Esophagus muscularis mucosa (tissue), 3 donors: ENCODE measurements around the gene TIMM13.
"Not testable (repeated sequence)": the region's sequence is repeated elsewhere in the genome, so short reads cannot be mapped to it uniquely, and the experiment has no call there.

Experiments used
- POLR2A ChIP-seq: fragments of 450-650 bp; IDR thresholded peaks from one replicate; pipeline ENCODE4 v1.6.1; 2017; ENCODE audit warnings: antibody characterized with exemption, moderate library complexity, mild to moderate bottlenecking, low read depth
- POLR2AphosphoS5 ChIP-seq, 2 donors: sonication (generic); formaldehyde crosslinking; IDR thresholded peaks; one replicate each; pipeline ENCODE4 v1.6.1; 2017; ENCODE audit warnings: antibody characterized with exemption in 2 of 2
- TF ChIP-seq, protein P1 (sequence below), 3 experiments: fragments of 200-600 bp in 2 of 3; fragments of 450-650 bp in 1 of 3; sonication (generic) in 2 of 3; IDR thresholded peaks; one replicate each; pipeline ENCODE4 v1.5.1; 2017 to 2019; ENCODE audit warnings: antibody characterized with exemption in 3 of 3, mild to moderate bottlenecking in 2 of 3, moderate library complexity in 1 of 3

DNA sequence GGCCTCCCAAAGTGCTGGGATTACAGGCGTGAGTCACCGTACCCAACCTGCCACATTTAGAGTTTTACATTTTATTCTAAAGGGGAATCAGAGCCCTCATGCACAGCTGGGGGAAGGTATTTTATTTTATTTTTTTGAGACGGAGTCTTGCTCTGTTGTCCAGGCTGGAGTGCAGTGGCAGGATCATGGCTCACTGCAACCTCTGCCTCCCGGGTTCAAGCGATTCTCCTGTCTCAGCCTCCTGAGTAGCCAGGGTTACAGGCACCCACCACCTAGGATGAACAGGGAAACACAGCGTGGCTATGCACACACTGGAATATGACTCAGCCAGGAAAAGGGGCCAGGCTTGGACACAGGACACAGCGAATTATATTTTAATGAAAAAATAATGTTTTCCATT, 30.2 kb downstream of the TIMM13 start:
- TF ChIP-seq POLR2A; POLR2AphosphoS5 (IDR thresholded peaks at IDR 0.05): not testable (repeated sequence)
- TF ChIP-seq, protein P1, sequence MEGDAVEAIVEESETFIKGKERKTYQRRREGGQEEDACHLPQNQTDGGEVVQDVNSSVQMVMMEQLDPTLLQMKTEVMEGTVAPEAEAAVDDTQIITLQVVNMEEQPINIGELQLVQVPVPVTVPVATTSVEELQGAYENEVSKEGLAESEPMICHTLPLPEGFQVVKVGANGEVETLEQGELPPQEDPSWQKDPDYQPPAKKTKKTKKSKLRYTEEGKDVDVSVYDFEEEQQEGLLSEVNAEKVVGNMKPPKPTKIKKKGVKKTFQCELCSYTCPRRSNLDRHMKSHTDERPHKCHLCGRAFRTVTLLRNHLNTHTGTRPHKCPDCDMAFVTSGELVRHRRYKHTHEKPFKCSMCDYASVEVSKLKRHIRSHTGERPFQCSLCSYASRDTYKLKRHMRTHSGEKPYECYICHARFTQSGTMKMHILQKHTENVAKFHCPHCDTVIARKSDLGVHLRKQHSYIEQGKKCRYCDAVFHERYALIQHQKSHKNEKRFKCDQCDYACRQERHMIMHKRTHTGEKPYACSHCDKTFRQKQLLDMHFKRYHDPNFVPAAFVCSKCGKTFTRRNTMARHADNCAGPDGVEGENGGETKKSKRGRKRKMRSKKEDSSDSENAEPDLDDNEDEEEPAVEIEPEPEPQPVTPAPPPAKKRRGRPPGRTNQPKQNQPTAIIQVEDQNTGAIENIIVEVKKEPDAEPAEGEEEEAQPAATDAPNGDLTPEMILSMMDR (IDR thresholded peaks at IDR 0.05) = not testable (repeated sequence)
